CD4-positive, CD25-positive, alpha-beta regulatory T cell (primary cell): ENCODE measurements around the gene KCND3. TPM values are rescaled to one million over a fixed set of nuclear protein-coding genes. Genes with fewer than 3 reads are reported as not detected.

ENCODE experiments used
- ATAC-seq, 2 donors: fragments of 150-1000 bp; cut with Tn5 transposase; one replicate each; pipeline ENCODE4 v1.10.0; 2021; ENCODE audit warnings: low read depth in 2 of 2, moderate number of reproducible peaks in 2 of 2, moderate library complexity in 1 of 2
- DNase-seq, 3 donors: peaks; one replicate each; pipeline versions ENCODE4 v3.0.0 to v3.0.0-alpha.2; 2012 to 2022; ENCODE audit warnings: mixed read lengths in 1 of 3
- H3K27ac ChIP-seq: one replicate; pipeline ENCODE4 v1.7.0; 2013; ENCODE audit warnings: mild to moderate bottlenecking, low read length; ENCODE audit not compliant: insufficient read depth, poor library complexity, severe bottlenecking
- H3K27me3 ChIP-seq: one replicate; pipeline ENCODE4 v1.7.0; 2013; ENCODE audit warnings: low read length; ENCODE audit not compliant: control insufficient read depth, insufficient read depth
- H3K36me3 ChIP-seq: one replicate; pipeline ENCODE4 v1.7.0; 2013; ENCODE audit warnings: mild to moderate bottlenecking, low read length, moderate library complexity; ENCODE audit not compliant: control insufficient read depth, insufficient read depth
- H3K4me1 ChIP-seq: 2 replicates; pipeline ENCODE4 v1.7.0; 2013; ENCODE audit warnings: mild to moderate bottlenecking, low read length; ENCODE audit not compliant: insufficient read depth, control insufficient read depth, poor library complexity, severe bottlenecking
- H3K4me3 ChIP-seq: one replicate; pipeline ENCODE4 v1.7.0; 2013; ENCODE audit warnings: low read depth, mild to moderate bottlenecking, low read length, moderate library complexity
- H3K9me3 ChIP-seq, 2 experiments: 1 replicate in 1 of 2; 2 replicates in 1 of 2; pipeline ENCODE4 v1.7.0; 2013; ENCODE audit warnings: low read length in 2 of 2, mild to moderate bottlenecking in 1 of 2, moderate library complexity in 1 of 2; ENCODE audit not compliant: control insufficient read depth in 2 of 2
- H3K27ac Mint-ChIP-seq, 3 donors: one replicate each; pipeline ENCODE4 v1.8.0; 2020 to 2022; ENCODE audit warnings: mild to moderate bottlenecking in 3 of 3, mixed read lengths in 3 of 3, moderate library complexity in 2 of 3
- H3K27me3 Mint-ChIP-seq: one replicate; pipeline ENCODE4 v1.8.0; 2022; ENCODE audit warnings: mild to moderate bottlenecking, mixed read lengths
- H3K36me3 Mint-ChIP-seq: one replicate; pipeline ENCODE4 v1.8.0; 2020; ENCODE audit warnings: mixed read lengths
- H3K4me1 Mint-ChIP-seq, 4 donors: one replicate each; pipeline ENCODE4 v1.8.0; 2020 to 2022; ENCODE audit warnings: mixed read lengths in 4 of 4, mild to moderate bottlenecking in 1 of 4
- H3K4me3 Mint-ChIP-seq, 4 donors: one replicate each; pipeline ENCODE4 v1.8.0; 2020 to 2022; ENCODE audit warnings: mild to moderate bottlenecking in 4 of 4, mixed read lengths in 4 of 4, moderate library complexity in 3 of 4
- H3K9me3 Mint-ChIP-seq, 7 donors: one replicate each; pipeline ENCODE4 v1.8.0; 2020 to 2022; ENCODE audit warnings: mixed read lengths in 7 of 7, mild to moderate bottlenecking in 3 of 7, moderate library complexity in 2 of 7
- polyA plus RNA-seq, 4 donors: library from polyadenylated mRNA; unstranded; fragments of 300-500 nt; fragmentation: Illumina TruSeq; gene quantifications; one replicate each; pipeline ENCODE4 v1.2.3, GENCODE V29; 2021
- total RNA-seq: library from RNA; stranded (reverse); gene quantifications from one replicate; pipeline ENCODE4 v1.2.3, GENCODE V29; 2022

The KCND3 gene
- total and polyA plus RNA-seq, 5 donors from 2014 or later: 0.02 to 0.10 (median 0.07) TPM; not detected in 2

DNA sequence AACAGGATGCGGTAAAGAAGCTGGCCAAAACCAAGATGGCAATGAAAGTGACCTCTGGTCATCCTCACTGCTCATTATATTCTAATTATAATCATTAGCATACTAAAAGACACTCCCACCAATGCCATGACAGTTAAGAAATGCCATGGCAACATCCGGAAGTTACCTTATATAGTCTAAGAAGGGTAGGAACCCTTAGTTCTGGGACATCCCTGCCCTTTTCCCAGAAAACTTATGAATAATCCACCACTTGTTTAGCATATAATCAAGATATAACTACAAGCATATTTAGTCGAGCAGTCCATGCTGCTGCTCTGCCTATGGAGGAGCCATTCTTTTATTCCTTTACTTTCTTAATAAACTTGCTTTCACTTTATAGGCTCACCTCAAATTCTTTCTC is 154.0 kb downstream of the KCND3 start:
- H3K27ac Mint-ChIP-seq: no peak overlapping the region
- Histone ChIP-seq H3K36me3 (no peaks in the 10 kb centered on the region), H3K27ac (no peak overlapping the region), H3K4me3 (no peak overlapping the region), H3K27me3 (no peaks in the 10 kb centered on the region), H3K4me1 (no peaks in the 10 kb centered on the region), H3K9me3 (no peaks in the 10 kb centered on the region)
- ATAC-seq: no peak
- no peak overlapping the region for H3K4me3 Mint-ChIP-seq
- H3K27me3 Mint-ChIP-seq: peaks cover 7% of the 10 kb centered on the region
- peaks cover 0 to 1% (median 0%) of the 10 kb centered on the region in 7 donors for H3K9me3 Mint-ChIP-seq
- DNase-seq: no peak
- no peaks in the 10 kb centered on the region for H3K36me3 Mint-ChIP-seq
- H3K4me1 Mint-ChIP-seq: peaks cover 0 to 2% (median 0%) of the 10 kb centered on the region in 4 donors

- DNase-seq: no peak
- H3K36me3 ChIP-seq: no peaks in the 10 kb centered on the region
- Mint-ChIP-seq H3K27ac (no peak overlapping the region), H3K4me3 (no peak overlapping the region), H3K36me3 (no peaks in the 10 kb centered on the region), H3K27me3 (peaks cover 10% of the 10 kb centered on the region), H3K9me3 (peaks cover 0 to 1% (median 0%) of the 10 kb centered on the region in 7 donors), H3K4me1 (no peaks in the 10 kb centered on the region)
- no peaks in the 10 kb centered on the region for H3K4me1 ChIP-seq
- H3K4me3 ChIP-seq: no peak overlapping the region
- no peaks in the 10 kb centered on the region for H3K27me3 ChIP-seq
- no peaks in the 10 kb centered on the region for H3K9me3 ChIP-seq
- H3K27ac ChIP-seq: no peak overlapping the region
- no peak for ATAC-seq
Observed at GRCh38 chr1:111834956-111835355, 154.5 kb downstream of the KCND3 start.

DNA sequence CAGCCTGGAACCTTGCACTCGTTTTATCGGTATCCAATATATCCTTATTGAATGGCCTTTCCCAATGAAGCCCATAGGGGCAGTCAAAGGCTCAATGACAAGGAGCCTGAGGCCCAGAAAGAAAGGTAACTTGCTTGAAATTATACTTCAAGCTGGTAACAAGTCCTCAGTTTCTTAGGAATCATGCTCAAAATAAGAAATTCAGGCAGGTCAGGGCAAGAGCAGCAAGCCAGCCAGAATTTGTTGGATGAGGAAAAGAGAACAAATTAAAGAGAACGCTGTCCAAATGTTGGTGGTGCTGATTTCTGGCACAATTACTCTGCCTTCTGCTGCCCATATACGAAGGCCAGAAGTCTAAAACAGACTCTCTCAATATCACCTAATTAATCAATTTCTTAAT is 156.1 kb downstream of the KCND3 start:
- H3K27ac Mint-ChIP-seq: no peak overlapping the region
- H3K36me3 Mint-ChIP-seq: no peaks in the 10 kb centered on the region
- Histone ChIP-seq H3K9me3 (no peaks in the 10 kb centered on the region), H3K4me3 (no peak overlapping the region), H3K27ac (no peak overlapping the region), H3K36me3 (no peaks in the 10 kb centered on the region), H3K4me1 (no peaks in the 10 kb centered on the region), H3K27me3 (peaks cover 3% of the 10 kb centered on the region)
- ATAC-seq (no peak), DNase-seq (no peak)
- no peak overlapping the region for H3K4me3 Mint-ChIP-seq
- H3K27me3 Mint-ChIP-seq: peaks cover 13% of the 10 kb centered on the region
- H3K4me1 Mint-ChIP-seq: no peaks in the 10 kb centered on the region
- H3K9me3 Mint-ChIP-seq: peaks cover 0 to 1% (median 0%) of the 10 kb centered on the region in 7 donors

DNA sequence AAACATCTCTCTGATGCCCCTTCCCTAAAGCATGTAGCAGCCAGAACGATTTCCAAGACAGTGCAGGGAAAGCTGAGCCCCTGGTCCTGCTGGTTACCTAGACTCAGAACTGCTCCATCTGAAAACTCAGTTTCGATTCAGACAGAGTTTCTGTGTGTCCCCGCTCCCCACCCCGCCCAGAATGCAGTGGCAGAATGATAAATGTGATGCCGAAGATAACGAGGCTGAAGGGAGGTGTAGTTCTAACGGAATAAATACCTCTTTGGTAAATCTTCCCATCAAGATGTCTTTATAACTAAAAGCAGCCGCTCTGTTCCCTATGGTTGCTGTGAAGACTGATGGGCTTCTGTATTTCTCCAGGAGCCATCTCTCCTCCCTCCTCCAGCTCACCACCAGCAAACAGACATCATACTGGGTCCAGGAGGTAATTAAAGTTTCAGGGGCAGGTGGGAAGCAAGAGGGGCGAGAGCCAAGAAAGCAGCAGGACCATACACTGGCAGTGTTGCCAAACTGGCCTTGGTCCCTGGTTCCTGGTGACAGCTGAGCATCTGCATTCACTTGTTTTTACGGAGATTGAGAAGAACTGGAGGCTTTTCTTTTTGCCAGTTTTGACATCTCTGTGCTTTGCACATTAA is 156.8 kb downstream of the KCND3 start:
- DNase-seq: no peak
- H3K27ac Mint-ChIP-seq: no peak overlapping the region
- no peak for ATAC-seq
- no peak overlapping the region for H3K4me3 Mint-ChIP-seq
- Histone ChIP-seq H3K27me3 (peaks cover 3% of the 10 kb centered on the region), H3K36me3 (no peaks in the 10 kb centered on the region), H3K4me1 (no peaks in the 10 kb centered on the region), H3K9me3 (no peaks in the 10 kb centered on the region), H3K27ac (no peak overlapping the region), H3K4me3 (no peak overlapping the region)
- no peaks in the 10 kb centered on the region for H3K36me3 Mint-ChIP-seq
- no peaks in the 10 kb centered on the region for H3K4me1 Mint-ChIP-seq
- peaks cover 0 to 1% (median 0%) of the 10 kb centered on the region in 7 donors for H3K9me3 Mint-ChIP-seq
- H3K27me3 Mint-ChIP-seq: peaks cover 16% of the 10 kb centered on the region

DNA sequence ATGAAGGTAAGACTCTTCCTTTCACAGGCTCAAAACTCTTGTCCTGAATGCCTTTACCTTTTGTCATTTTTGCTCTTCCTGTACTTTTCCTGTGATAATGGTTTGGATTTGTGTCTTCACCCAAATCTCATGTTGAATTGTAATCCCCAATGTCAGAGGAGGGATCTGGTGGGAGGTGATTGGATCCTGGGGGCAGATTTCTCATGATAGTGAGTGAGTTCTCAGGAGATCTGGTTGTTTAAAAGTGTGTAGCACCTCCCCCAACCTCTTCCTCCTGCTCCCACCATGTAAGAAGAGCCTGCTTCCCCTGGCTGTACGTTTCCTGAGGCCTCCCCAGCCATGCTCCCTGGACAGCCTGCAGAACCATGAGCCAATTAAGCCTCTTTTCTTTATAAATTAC is 158.3 kb downstream of the KCND3 start:
- no peak for DNase-seq
- Histone ChIP-seq H3K27me3 (peaks cover 6% of the 10 kb centered on the region), H3K4me3 (no peak overlapping the region), H3K4me1 (no peaks in the 10 kb centered on the region), H3K27ac (no peak overlapping the region), H3K9me3 (no peaks in the 10 kb centered on the region), H3K36me3 (no peaks in the 10 kb centered on the region)
- Mint-ChIP-seq H3K27me3 (peaks cover 28% of the 10 kb centered on the region), H3K9me3 (no peaks in the 10 kb centered on the region), H3K4me3 (no peak overlapping the region), H3K36me3 (no peaks in the 10 kb centered on the region), H3K27ac (no peak overlapping the region), H3K4me1 (no peaks in the 10 kb centered on the region)
- ATAC-seq: no peak

DNA sequence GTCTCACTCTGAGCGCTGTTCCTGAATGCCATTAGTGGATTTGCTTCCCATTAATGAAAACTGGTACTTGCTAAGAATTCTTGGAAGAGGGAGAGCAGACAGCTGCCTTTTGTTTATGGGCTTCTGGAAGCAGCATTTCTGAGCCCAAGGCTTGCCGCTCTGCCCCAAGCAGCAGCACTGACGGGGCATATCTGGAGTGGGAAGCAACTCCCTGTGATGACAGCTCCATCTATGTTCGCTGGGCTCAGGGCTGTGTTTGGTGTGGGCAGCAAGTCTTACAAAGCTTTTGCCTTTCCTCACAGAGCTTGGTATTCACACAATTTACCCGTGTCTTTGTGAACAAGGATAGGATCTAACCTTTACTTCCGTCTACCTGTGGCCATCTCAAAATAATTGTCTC is 161.5 kb downstream of the KCND3 start:
- Histone ChIP-seq H3K36me3 (no peaks in the 10 kb centered on the region), H3K4me1 (no peaks in the 10 kb centered on the region), H3K9me3 (no peaks in the 10 kb centered on the region), H3K4me3 (no peak overlapping the region), H3K27ac (no peak overlapping the region), H3K27me3 (peaks cover 13% of the 10 kb centered on the region)
- H3K9me3 Mint-ChIP-seq: peaks cover 0 to 5% (median 0%) of the 10 kb centered on the region in 7 donors
- no peak overlapping the region for H3K4me3 Mint-ChIP-seq
- ATAC-seq (no peak), DNase-seq (no peak)
- no peaks in the 10 kb centered on the region for H3K4me1 Mint-ChIP-seq
- H3K27me3 Mint-ChIP-seq: peaks cover 34% of the 10 kb centered on the region
- H3K27ac Mint-ChIP-seq: no peak overlapping the region
- no peaks in the 10 kb centered on the region for H3K36me3 Mint-ChIP-seq

DNA sequence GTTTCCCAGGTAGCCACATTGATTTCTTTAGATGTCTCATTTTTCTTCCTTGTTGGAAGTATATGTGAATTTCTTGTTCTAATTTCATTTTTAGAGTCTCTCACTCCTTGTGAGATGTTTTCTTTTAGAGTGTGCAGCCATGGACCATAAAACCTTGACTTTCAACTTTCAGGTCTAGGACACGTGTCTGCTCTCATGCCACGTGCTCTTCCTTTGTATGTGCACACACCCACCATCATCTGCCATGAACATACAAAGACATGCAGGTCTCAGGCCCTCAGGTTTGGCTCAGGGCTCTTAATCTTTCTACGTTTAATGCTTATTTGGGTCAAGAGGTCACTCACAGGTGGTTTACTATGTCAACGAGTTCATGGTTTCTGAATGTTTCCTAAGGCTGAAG is 163.2 kb downstream of the KCND3 start:
- DNase-seq (no peak), ATAC-seq (no peak)
- Mint-ChIP-seq H3K4me1 (no peaks in the 10 kb centered on the region), H3K4me3 (no peak overlapping the region), H3K36me3 (no peaks in the 10 kb centered on the region), H3K27me3 (peaks cover 32% of the 10 kb centered on the region), H3K9me3 (peaks cover 0 to 5% (median 0%) of the 10 kb centered on the region in 7 donors), H3K27ac (no peak overlapping the region)
- Histone ChIP-seq H3K27me3 (peaks cover 14% of the 10 kb centered on the region), H3K36me3 (no peaks in the 10 kb centered on the region), H3K4me1 (no peaks in the 10 kb centered on the region), H3K27ac (no peak overlapping the region), H3K4me3 (no peak overlapping the region), H3K9me3 (no peaks in the 10 kb centered on the region)

DNA sequence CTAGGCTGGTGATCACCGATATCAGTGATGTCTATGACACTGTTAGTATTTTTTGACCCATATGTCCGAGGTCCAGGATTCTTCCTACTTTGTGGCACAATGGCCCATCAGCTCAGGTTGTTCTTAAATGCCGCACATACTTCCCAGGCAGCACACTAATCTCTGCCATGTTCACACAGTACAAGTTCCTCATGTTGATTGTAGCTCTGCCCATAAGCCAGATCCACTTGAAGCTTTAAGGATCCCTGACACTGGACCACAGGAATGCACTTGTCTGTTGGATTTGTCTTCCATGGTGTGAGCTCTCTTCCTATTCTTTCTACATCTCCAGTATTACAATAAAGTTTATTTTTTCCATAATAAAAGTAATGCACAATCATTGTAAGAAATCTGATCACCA is 164.3 kb downstream of the KCND3 start:
- Mint-ChIP-seq H3K9me3 (peaks cover 0 to 5% (median 0%) of the 10 kb centered on the region in 7 donors), H3K4me3 (no peak overlapping the region), H3K4me1 (no peaks in the 10 kb centered on the region), H3K27me3 (peaks cover 32% of the 10 kb centered on the region), H3K36me3 (no peaks in the 10 kb centered on the region), H3K27ac (no peak overlapping the region)
- Histone ChIP-seq H3K36me3 (no peaks in the 10 kb centered on the region), H3K27me3 (peaks cover 14% of the 10 kb centered on the region), H3K4me3 (no peak overlapping the region), H3K4me1 (no peaks in the 10 kb centered on the region), H3K27ac (no peak overlapping the region), H3K9me3 (no peaks in the 10 kb centered on the region)
- DNase-seq (no peak), ATAC-seq (no peak)
